H1 (cell line): ENCODE data around the gene CAMK1. TPM values are rescaled to one million over a fixed set of nuclear protein-coding genes. Genes with fewer than 3 reads are reported as not detected.

Experiments used
- CHD7 ChIP-seq: fragments of 300-600 bp; sonication (generic); IDR thresholded peaks from 2 replicates; pipeline ENCODE4 v1.7.1; 2012; ENCODE audit warnings: low read length, moderate library complexity, mild to moderate bottlenecking, inconsistent platforms; ENCODE audit not compliant: insufficient replicate concordance
- FOSL1 ChIP-seq: IDR thresholded peaks from 2 replicates; pipeline ENCODE4 v1.6.1; 2011; ENCODE audit warnings: mild to moderate bottlenecking, low read depth, low read length, moderate library complexity; ENCODE audit not compliant: insufficient read depth
- HDAC6 ChIP-seq: IDR thresholded peaks from one replicate; pipeline ENCODE4 v1.7.1; 2012; ENCODE audit warnings: low read depth, mild to moderate bottlenecking, inconsistent platforms, low read length, moderate library complexity
- YY1 ChIP-seq: IDR thresholded peaks from 2 replicates; pipeline ENCODE4 v1.6.1; 2011; ENCODE audit warnings: low read depth, mild to moderate bottlenecking, low read length
- polyA plus RNA-seq, 7 experiments: library from polyadenylated mRNA; depleted of rRNA in 3 of 7; stranded (reverse) in 5 of 7; unstranded in 2 of 7; fragments of >200 nt in 5 of 7; fragments of 200-250 nt in 2 of 7; gene quantifications; 1 replicate in 5 of 7; 2 replicates in 1 of 7; 4 replicates in 1 of 7; pipeline versions ENCODE4 v1.2.1 to v1.2.3, GENCODE V29; 2011 to 2013; ENCODE audit warnings: missing spikeins in 2 of 7, mixed read lengths in 2 of 7
- total RNA-seq: library from RNA; stranded (reverse); fragmentation: NEBNext Ultra II Directional; extraction: Animal tissue kit (Norgen Biotek cat#: 25700); gene quantifications from 2 replicates; pipeline ENCODE4 v1.2.1, GENCODE V29; 2021

Gene CAMK1
- total and polyA plus RNA-seq, 2 of the 8 experiments (the other 6 are each of a cell fraction or from before 2014, with no cell fraction given) = 4.9 to 5.1 TPM

- TF ChIP-seq HDAC6 (no peak), YY1 (no peak), CHD7 (no peak), FOSL1 (no peak)
Measured at GRCh38 chr3:9745521-9745920, 24.2 kb downstream of the CAMK1 start (continued).
